Tibial artery (tissue), 4 donors: ENCODE data around the gene OPHN1.
"Not testable (repeated sequence)": the region's sequence is repeated elsewhere in the genome, so short reads cannot be mapped to it uniquely, and the experiment has no call there.

ENCODE experiments used
- DNase-seq, 2 donors: peaks; one replicate each; pipeline ENCODE4 v3.0.0-alpha.2; 2019
- H3K27ac ChIP-seq, 2 donors: fragments of 200-600 bp; sonication (generic) in 1 of 2; 1 replicate in 1 of 2; 2 replicates in 1 of 2; pipeline ENCODE4 v1.5.1; 2018 to 2019; ENCODE audit warnings: mild to moderate bottlenecking in 1 of 2
- H3K27me3 ChIP-seq, 2 donors: fragments of 200-600 bp; sonication (generic) in 1 of 2; one replicate each; pipeline versions ENCODE4 v1.5.1 to v1.6.0; 2016 to 2019
- H3K36me3 ChIP-seq, 3 donors: fragments of 200-600 bp; sonication (generic) in 2 of 3; one replicate each; pipeline ENCODE4 v1.5.1; 2016 to 2019; ENCODE audit warnings: mild to moderate bottlenecking in 2 of 3
- H3K4me1 ChIP-seq, 4 donors: fragments of 200-600 bp; sonication (generic) in 2 of 4; 1 replicate in 3 of 4; 2 replicates in 1 of 4; pipeline ENCODE4 v1.5.1; 2016 to 2019
- H3K4me3 ChIP-seq, 2 donors: fragments of 200-600 bp; sonication (generic) in 1 of 2; 1 replicate in 1 of 2; 2 replicates in 1 of 2; pipeline ENCODE4 v1.5.1; 2018 to 2019; ENCODE audit warnings: mild to moderate bottlenecking in 2 of 2
- H3K9me3 ChIP-seq, 3 donors: fragments of 200-600 bp; sonication (generic) in 1 of 3; one replicate each; pipeline ENCODE4 v1.5.1; 2016 to 2019
- CTCF ChIP-seq, 2 experiments: fragments of 200-600 bp in 1 of 2; fragments of 450-650 bp in 1 of 2; IDR thresholded peaks; one replicate each; pipeline ENCODE4 v1.5.1; 2017 to 2019; ENCODE audit warnings: antibody characterized with exemption in 2 of 2, mild to moderate bottlenecking in 1 of 2, moderate library complexity in 1 of 2
- intact Hi-C: fragments of 100-400 bp; cut with DNase I; formaldehyde crosslinking; loops from one replicate; pipeline ENCODE4 v1.15.0; 2023; ENCODE audit warnings: low total_unique reads

OPHN1 gene

DNA sequence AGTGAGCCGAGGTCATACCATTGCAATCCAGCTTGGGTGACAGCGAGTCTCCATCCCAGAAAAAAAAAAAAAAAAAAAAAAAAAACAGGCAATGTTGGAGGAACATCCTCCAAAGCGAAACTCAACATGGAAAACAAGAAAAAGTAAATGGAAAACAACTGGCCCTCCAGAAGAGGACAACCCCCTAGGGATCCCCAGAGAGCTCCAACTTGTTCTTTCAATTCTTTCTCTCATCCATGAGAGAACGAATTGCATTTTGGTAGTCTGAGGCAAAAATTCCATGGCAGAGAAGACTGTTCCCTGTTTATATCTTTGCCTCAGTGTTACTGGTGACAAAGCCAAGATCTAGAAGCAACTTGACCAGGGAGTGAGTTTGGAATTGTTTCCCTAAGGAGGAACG lies 49.8 kb downstream of the OPHN1 start:
- no peaks in the 10 kb centered on the region for H3K27me3 ChIP-seq
- TF ChIP-seq CTCF (IDR thresholded peaks at IDR 0.05): no peak

DNA sequence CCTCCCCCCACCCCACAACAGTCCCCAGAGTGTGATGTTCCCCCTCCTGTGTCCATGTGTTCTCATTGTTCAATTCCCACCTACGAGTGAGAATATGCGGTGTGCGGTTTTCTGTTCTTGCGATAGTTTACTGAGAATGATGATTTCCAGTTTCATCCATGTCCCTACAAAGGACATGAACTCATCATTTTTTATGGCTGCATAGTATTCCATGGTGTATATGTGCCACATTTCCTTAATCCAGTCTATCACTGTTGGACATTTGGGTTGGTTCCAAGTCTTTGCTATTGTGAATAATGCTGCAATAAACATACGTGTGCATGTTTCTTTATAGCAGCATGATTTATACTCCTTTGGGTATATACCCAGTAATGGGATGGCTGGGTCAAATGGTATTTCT lies 55.7 kb downstream of the OPHN1 start:
- H3K4me3 ChIP-seq, intact Hi-C loops, DNase-seq, H3K36me3 ChIP-seq, H3K4me1 ChIP-seq, H3K9me3 ChIP-seq, H3K27me3 ChIP-seq, H3K27ac ChIP-seq: not testable (repeated sequence)

More for the DNA sequence above, 49.8 kb downstream of the OPHN1 start:
- no peak overlapping the region for H3K27ac ChIP-seq
- DNase-seq: no peak
- H3K36me3 ChIP-seq: no peaks in the 10 kb centered on the region
- intact Hi-C loops: no loop called here
- H3K9me3 ChIP-seq: no peaks in the 10 kb centered on the region
- no peaks in the 10 kb centered on the region for H3K4me1 ChIP-seq
- H3K4me3 ChIP-seq: no peak overlapping the region

DNA sequence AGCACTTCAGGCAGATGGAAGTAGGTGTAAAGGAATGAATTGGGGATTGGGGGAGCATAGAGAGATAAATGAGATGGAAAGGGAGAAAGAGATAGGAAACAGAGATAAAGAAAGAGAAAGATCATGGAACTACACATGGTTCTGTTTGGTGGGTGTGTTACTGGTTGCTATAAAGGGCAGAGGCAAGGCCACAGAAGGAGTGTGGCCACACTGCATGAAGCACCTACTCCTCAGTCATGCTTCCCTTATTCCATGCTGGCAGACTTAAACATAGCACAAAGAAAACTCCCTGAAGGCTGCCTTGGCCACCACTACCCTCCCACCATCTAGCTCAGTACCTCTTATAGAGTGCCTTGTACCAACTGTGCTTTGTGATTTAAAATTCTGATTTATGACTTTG lies 56.9 kb downstream of the OPHN1 start:
- H3K36me3 ChIP-seq: no peaks in the 10 kb centered on the region
- H3K4me3 ChIP-seq: no peak overlapping the region
- H3K27me3 ChIP-seq: no peaks in the 10 kb centered on the region
- no peaks in the 10 kb centered on the region for H3K4me1 ChIP-seq
- H3K27ac ChIP-seq: no peak overlapping the region
- no peak for DNase-seq
- TF ChIP-seq CTCF (IDR thresholded peaks at IDR 0.05): no peak
- no peaks in the 10 kb centered on the region for H3K9me3 ChIP-seq
- intact Hi-C loops: no loop called here

DNA sequence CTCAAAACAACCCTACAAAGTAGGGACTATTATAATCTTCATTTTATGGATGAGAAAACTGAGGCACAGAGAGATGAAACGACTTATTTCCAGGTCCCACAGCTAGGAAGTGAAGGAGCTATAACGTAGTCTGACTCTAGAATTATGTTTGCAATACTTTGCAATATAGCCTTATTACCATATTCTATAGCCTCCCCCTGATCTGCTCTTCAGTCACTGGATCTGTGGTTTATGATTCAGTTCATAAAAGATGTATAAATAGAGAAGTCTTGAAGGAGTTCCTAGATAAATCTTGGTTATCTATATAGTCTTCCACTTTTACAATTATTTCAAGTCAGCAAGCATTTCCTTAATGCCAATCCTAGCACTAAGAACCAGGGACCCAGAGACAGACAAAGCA lies 57.5 kb downstream of the OPHN1 start:
- Histone ChIP-seq H3K27ac (no peak overlapping the region), H3K27me3 (no peaks in the 10 kb centered on the region), H3K36me3 (no peaks in the 10 kb centered on the region), H3K4me1 (no peaks in the 10 kb centered on the region), H3K4me3 (no peak overlapping the region), H3K9me3 (no peaks in the 10 kb centered on the region)
- intact Hi-C loops: no loop called here
- TF ChIP-seq CTCF (IDR thresholded peaks at IDR 0.05): no peak
- no peak for DNase-seq

DNA sequence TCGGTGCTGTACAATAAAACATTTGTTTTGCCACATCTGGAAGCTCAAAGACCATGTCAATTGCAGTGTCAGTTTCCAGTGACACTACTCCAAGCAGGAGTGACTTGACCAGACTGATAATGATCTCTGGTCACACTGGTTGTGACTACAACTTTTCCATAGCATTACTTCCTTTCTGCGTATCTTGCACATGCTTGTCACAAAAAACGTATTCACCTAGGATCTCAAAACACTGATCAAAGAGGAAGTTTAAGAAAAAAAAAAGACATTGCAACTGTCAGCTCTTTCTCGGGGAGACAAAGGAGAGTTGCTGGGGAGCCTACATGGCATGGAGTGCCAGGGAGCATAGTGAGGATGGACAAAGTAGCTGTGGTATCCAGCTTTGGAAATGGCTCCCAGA lies 60.6 kb downstream of the OPHN1 start:
- H3K27ac ChIP-seq: no peak overlapping the region
- no peak overlapping the region for H3K4me3 ChIP-seq
- H3K9me3 ChIP-seq: peaks cover 0 to 9% (median 9%) of the 10 kb centered on the region in 3 donors
- no peak for TF ChIP-seq CTCF (IDR thresholded peaks at IDR 0.05)
- DNase-seq: no peak
- intact Hi-C loops: no loop called here
- H3K36me3 ChIP-seq: no peaks in the 10 kb centered on the region
- no peaks in the 10 kb centered on the region for H3K27me3 ChIP-seq
- no peaks in the 10 kb centered on the region for H3K4me1 ChIP-seq

- intact Hi-C loops: no loop called here
- no peak for TF ChIP-seq CTCF (IDR thresholded peaks at IDR 0.05)
- H3K27me3 ChIP-seq: no peaks in the 10 kb centered on the region
Measured at GRCh38 chrX:68369559-68369958, 63.7 kb downstream of the OPHN1 start.

More at GRCh38 chrX:68369559-68369958, 63.7 kb downstream of the OPHN1 start:
- DNase-seq: no peak
- Histone ChIP-seq H3K4me1 (no peaks in the 10 kb centered on the region), H3K27ac (no peak overlapping the region), H3K4me3 (no peak overlapping the region), H3K9me3 (peaks cover 0 to 9% (median 9%) of the 10 kb centered on the region in 3 donors), H3K36me3 (no peaks in the 10 kb centered on the region)
